ENCODE measurements around the gene IGF2BP2.

IGF2BP2 gene

GRCh38 chr3:185630182-185630622 is 194.6 kb downstream of the IGF2BP2 start:
- H3K4me3 Mint-ChIP-seq, result no peak overlapping the region
- no peaks in the 10 kb centered on the region for H3K9me3 Mint-ChIP-seq
- H3K27ac Mint-ChIP-seq, result no peak overlapping the region
- H3K36me3 Mint-ChIP-seq, result peaks cover 7% of the 10 kb centered on the region
- peaks cover 5% of the 10 kb centered on the region for H3K4me1 Mint-ChIP-seq
- H3K27me3 Mint-ChIP-seq, result no peaks in the 10 kb centered on the region

- Mint-ChIP-seq H3K27ac (no peak overlapping the region), H3K36me3 (peaks cover 9% of the 10 kb centered on the region), H3K9me3 (no peaks in the 10 kb centered on the region), H3K4me1 (peaks cover 5% of the 10 kb centered on the region), H3K27me3 (no peaks in the 10 kb centered on the region), H3K4me3 (no peak overlapping the region)
These were observed 195.2 kb downstream of the IGF2BP2 start for GRCh38 chr3:185629554-185630181.

- no peaks in the 10 kb centered on the region for H3K9me3 Mint-ChIP-seq
- no peak overlapping the region for H3K4me3 Mint-ChIP-seq
- H3K4me1 Mint-ChIP-seq, result no peaks in the 10 kb centered on the region
- no peaks in the 10 kb centered on the region for H3K27me3 Mint-ChIP-seq
- H3K27ac Mint-ChIP-seq, result peak overlapping the region; percentile 55
- H3K36me3 Mint-ChIP-seq, result peaks cover 13% of the 10 kb centered on the region
These were observed 199.1 kb downstream of the IGF2BP2 start for GRCh38 chr3:185625784-185626183.

DNA sequence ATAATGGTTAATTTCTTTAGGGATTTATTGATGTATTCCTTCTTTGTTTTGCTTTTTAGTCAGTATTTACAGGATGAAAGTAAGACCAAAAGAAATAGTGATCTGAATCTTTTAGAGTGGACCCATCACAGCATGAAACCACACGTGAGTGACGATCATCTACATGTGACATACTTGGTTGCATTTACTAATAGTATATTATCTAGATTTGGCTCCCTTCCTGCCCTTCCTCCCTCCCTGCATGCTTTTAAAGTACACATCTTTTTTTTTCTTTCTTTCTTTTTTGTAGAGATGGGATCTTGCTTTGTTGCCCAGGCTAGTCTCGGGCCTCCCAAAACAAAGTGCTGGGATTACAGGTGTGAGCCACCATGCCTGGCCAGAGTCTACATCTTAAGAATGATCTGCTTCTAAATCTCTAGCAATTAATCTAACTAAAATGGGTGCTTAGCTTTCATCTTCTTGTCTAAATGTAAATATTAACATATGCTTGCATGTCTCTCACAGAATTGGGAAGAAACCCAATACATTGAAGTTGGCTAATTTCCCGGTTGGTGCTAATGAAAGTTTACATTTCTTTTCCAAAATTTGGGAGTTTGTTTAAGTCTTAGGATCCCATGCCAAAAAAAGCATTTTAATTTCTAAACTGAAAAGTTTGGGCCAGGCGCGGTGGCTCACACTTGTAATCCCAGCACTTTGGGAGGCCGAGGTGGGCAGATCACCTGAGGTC is 200.7 kb downstream of the IGF2BP2 start:
- H3K4me3 Mint-ChIP-seq, result no peak overlapping the region
- H3K9me3 Mint-ChIP-seq, result no peaks in the 10 kb centered on the region
- H3K27me3 Mint-ChIP-seq, result no peaks in the 10 kb centered on the region
- peaks cover 11% of the 10 kb centered on the region for H3K36me3 Mint-ChIP-seq
- H3K27ac Mint-ChIP-seq, result no peak overlapping the region
- H3K4me1 Mint-ChIP-seq, result no peaks in the 10 kb centered on the region

DNA sequence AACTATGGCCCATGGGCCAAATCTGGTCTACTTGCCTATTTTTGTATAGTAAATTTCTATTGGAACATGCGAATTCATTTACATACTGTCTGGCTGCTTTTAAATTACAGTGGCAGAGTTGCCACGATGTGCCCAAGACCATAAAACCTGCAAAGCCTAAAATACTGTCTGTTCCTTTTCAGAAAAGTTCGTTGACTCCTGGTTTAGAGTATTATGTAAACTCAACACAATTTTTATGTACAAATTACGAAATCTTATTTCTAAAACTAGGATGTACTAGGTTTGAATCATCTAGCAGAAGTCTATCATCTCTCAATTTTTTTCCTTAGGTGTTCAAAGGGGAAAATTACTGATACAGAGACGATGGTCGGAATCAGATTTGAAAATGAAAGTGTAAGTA is 211.8 kb downstream of the IGF2BP2 start:
- no peak overlapping the region for H3K27ac Mint-ChIP-seq
- H3K27me3 Mint-ChIP-seq, result no peaks in the 10 kb centered on the region
- no peak overlapping the region for H3K4me3 Mint-ChIP-seq
- no peaks in the 10 kb centered on the region for H3K4me1 Mint-ChIP-seq
- peaks cover 22% of the 10 kb centered on the region for H3K36me3 Mint-ChIP-seq
- H3K9me3 Mint-ChIP-seq, result no peaks in the 10 kb centered on the region

GRCh38 chr3:185606196-185606595 is 218.6 kb downstream of the IGF2BP2 start:
- Mint-ChIP-seq H3K27ac (no peak overlapping the region), H3K9me3 (no peaks in the 10 kb centered on the region), H3K36me3 (peaks cover 24% of the 10 kb centered on the region), H3K4me3 (no peak overlapping the region), H3K27me3 (no peaks in the 10 kb centered on the region), H3K4me1 (no peaks in the 10 kb centered on the region)

DNA sequence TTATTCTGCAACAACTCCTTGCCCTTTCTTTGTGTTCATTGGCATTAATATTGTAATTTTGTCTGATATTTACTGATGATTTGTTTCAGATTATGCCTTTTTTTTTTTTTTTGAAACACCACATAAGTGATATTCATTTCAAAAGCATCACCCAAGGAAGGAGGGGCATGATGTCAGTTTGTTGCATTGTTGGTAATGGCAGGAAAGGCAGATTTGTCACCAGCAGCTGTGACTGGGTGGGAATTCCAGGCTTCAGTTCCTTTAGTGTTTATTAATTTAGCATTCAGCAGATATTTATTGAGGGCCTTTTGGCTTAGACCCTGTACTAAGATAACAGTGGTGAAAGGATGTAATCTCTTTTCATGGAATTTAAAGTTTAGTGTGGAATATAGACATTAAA is 219.3 kb downstream of the IGF2BP2 start:
- no peak overlapping the region for H3K27ac Mint-ChIP-seq
- H3K4me1 Mint-ChIP-seq, result no peaks in the 10 kb centered on the region
- no peak overlapping the region for H3K4me3 Mint-ChIP-seq
- peaks cover 24% of the 10 kb centered on the region for H3K36me3 Mint-ChIP-seq
- H3K9me3 Mint-ChIP-seq, result no peaks in the 10 kb centered on the region
- H3K27me3 Mint-ChIP-seq, result no peaks in the 10 kb centered on the region

DNA sequence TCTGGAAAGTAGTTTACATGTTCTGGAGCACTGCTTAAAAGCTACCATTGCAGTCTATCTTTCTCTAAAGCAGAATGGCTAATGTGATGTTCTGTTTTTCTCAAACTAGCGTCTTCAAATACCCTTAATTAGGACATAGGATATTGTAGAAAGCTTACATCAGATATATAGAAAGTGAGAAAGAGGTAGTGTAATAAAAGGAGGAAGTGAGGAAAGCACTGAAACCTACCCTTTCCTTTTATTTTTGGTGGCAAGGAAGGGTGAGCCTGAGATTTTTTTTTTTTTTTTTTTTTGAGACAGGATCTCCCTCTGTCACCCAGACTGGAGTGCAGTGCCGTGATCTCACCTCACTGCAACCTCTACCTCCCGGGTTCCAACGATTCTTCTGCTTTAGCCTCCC is 229.3 kb downstream of the IGF2BP2 start:
- no peaks in the 10 kb centered on the region for H3K27me3 Mint-ChIP-seq
- peaks cover 19% of the 10 kb centered on the region for H3K4me1 Mint-ChIP-seq
- peaks cover 10% of the 10 kb centered on the region for H3K36me3 Mint-ChIP-seq
- H3K27ac Mint-ChIP-seq, result no peak overlapping the region
- H3K9me3 Mint-ChIP-seq, result no peaks in the 10 kb centered on the region
- H3K4me3 Mint-ChIP-seq, result no peak overlapping the region

- no peaks in the 10 kb centered on the region for H3K9me3 Mint-ChIP-seq
- H3K4me1 Mint-ChIP-seq, result peaks cover 21% of the 10 kb centered on the region
- H3K27me3 Mint-ChIP-seq, result no peaks in the 10 kb centered on the region
- no peak overlapping the region for H3K4me3 Mint-ChIP-seq
- peaks cover 5% of the 10 kb centered on the region for H3K36me3 Mint-ChIP-seq
- no peak overlapping the region for H3K27ac Mint-ChIP-seq
These were observed 230.8 kb downstream of the IGF2BP2 start for GRCh38 chr3:185594073-185594472.

All from activated naive CD4-positive, alpha-beta T cell treated with anti-CD3 and anti-CD28 coated beads, Interleukin-2, amount 50 U/mL, for 24 hours (primary cell).